OCI-LY7 (cell line): ENCODE results near the gene CYP4A22.

Experiments used
- EZH2phosphoT487 ChIP-seq: fragments of 200-600 bp; sonication (generic); IDR thresholded peaks from 2 replicates; pipeline ENCODE4 v1.6.1; 2018; ENCODE audit warnings: low read depth, borderline replicate concordance, mild to moderate bottlenecking, mixed run types, antibody characterized with exemption, low read length, moderate library complexity, mixed read lengths
- TF ChIP-seq, protein P1 (sequence below): fragments of 200-600 bp; sonication (generic); conservative IDR thresholded peaks from 2 replicates; pipeline ENCODE4 v1.5.1; 2014; ENCODE audit warnings: mild to moderate bottlenecking, antibody characterized with exemption, low read length, moderate library complexity, mixed read lengths

DNA sequence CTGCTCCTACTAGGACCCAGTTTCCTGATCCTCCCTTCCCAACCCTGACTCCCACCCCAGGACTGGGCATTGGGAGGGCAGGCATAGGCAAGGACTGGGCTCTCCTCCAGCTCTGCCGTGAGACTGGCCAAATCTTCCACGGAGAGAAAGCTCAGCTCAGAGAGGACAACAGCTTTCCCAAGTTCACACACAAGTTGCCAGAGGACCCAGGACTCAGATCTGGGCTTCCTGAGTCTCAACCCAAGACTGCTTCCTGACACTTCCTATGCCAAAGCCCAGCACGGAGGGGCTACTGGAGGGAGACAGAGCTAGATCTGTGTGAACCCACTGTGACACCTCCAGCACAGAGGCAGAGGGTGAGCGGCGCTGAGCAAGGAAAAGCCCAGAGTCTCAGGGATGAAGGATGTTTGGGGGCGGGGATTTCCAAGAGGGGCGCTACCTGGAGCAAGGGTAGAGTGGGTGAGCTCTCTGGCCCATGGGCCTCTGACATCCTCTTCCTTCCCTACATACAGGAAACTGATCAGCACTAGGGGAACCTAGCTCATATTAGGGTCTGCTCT lies 45.5 kb downstream of the CYP4A22 start:
- TF ChIP-seq, protein P1, sequence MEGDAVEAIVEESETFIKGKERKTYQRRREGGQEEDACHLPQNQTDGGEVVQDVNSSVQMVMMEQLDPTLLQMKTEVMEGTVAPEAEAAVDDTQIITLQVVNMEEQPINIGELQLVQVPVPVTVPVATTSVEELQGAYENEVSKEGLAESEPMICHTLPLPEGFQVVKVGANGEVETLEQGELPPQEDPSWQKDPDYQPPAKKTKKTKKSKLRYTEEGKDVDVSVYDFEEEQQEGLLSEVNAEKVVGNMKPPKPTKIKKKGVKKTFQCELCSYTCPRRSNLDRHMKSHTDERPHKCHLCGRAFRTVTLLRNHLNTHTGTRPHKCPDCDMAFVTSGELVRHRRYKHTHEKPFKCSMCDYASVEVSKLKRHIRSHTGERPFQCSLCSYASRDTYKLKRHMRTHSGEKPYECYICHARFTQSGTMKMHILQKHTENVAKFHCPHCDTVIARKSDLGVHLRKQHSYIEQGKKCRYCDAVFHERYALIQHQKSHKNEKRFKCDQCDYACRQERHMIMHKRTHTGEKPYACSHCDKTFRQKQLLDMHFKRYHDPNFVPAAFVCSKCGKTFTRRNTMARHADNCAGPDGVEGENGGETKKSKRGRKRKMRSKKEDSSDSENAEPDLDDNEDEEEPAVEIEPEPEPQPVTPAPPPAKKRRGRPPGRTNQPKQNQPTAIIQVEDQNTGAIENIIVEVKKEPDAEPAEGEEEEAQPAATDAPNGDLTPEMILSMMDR: no peak
- TF ChIP-seq EZH2phosphoT487: no peak
